ENCODE data around the gene ABCA7. TPM values are rescaled to one million over a fixed set of nuclear protein-coding genes. Genes with fewer than 3 reads are reported as not detected.

Gene ABCA7
- total RNA-seq, 1 donor from 2014 or later: 16.3 TPM

GRCh38 chr19:1049800-1050199, 9.9 kb downstream of the ABCA7 start:
- Mint-ChIP-seq H3K4me3 (ENCODE audit: unreplicated experiment) (no peak overlapping the region), H3K27ac (ENCODE audit: unreplicated experiment) (no peak overlapping the region), H3K27me3 (ENCODE audit: unreplicated experiment) (peaks cover 17% of the 10 kb centered on the region), H3K36me3 (ENCODE audit: low read depth, unreplicated experiment) (peaks cover 7% of the 10 kb centered on the region), H3K9me3 (ENCODE audit: unreplicated experiment) (no peaks in the 10 kb centered on the region), H3K4me1 (ENCODE audit: unreplicated experiment) (no peaks in the 10 kb centered on the region)
- TF ChIP-seq CTCF (IDR thresholded peaks at IDR 0.05; ENCODE audit: unreplicated experiment): no peak
- no peak for DNase-seq (ENCODE audit: low spot score)

DNA sequence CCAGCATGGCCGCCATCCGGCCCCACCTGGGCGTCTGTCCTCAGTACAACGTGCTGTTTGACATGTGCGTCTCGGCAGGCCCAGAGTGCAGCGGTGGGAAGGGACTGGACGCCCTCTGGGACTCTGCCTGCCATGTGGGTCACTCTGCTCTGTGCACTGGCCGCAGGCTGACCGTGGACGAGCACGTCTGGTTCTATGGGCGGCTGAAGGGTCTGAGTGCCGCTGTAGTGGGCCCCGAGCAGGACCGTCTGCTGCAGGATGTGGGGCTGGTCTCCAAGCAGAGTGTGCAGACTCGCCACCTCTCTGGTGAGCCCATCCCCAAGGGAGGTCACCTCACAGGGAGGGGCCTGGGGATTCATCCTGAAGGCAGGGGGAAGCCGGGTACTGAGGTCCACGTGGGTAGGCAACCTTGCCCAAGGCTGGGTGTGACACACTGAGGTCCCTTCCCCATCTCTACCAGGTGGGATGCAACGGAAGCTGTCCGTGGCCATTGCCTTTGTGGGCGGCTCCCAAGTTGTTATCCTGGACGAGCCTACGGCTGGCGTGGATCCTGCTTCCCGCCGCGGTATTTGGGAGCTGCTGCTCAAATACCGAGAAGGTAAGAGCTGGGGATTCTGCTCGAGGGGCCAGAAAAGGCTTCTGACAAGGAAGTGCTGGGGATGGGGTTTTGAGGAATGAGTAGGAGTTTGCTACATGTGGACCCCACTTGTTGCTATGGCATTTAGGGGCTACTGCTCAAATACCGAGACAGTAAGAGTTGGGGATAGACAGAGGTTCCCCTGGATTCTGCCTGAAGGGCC, 11.3 kb downstream of the ABCA7 start:
- Mint-ChIP-seq H3K9me3 (ENCODE audit: unreplicated experiment) (no peaks in the 10 kb centered on the region), H3K36me3 (ENCODE audit: low read depth, unreplicated experiment) (peaks cover 9% of the 10 kb centered on the region), H3K27ac (ENCODE audit: unreplicated experiment) (no peak overlapping the region), H3K4me1 (ENCODE audit: unreplicated experiment) (no peaks in the 10 kb centered on the region), H3K4me3 (ENCODE audit: unreplicated experiment) (no peak overlapping the region), H3K27me3 (ENCODE audit: unreplicated experiment) (peaks cover 16% of the 10 kb centered on the region)
- TF ChIP-seq CTCF (IDR thresholded peaks at IDR 0.05; ENCODE audit: unreplicated experiment): no peak
- no peak for DNase-seq (ENCODE audit: low spot score)

DNA sequence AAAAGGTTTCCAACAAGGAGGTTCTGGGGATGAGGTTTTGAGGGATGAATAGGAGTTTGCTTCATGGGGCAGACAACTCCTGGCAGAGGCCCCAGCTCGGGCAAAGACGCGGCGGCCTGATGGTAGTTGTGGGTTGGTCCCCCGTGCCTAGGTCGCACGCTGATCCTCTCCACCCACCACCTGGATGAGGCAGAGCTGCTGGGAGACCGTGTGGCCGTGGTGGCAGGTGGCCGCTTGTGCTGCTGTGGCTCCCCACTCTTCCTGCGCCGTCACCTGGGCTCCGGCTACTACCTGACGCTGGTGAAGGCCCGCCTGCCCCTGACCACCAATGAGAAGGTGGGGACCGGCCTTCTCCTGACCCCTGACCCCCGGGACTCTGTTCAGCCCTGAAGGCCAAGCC, 11.9 kb downstream of the ABCA7 start:
- TF ChIP-seq CTCF (IDR thresholded peaks at IDR 0.05; ENCODE audit: unreplicated experiment): no peak
- DNase-seq (ENCODE audit: low spot score): no peak
- Mint-ChIP-seq H3K9me3 (ENCODE audit: unreplicated experiment) (peaks cover 4% of the 10 kb centered on the region), H3K4me3 (ENCODE audit: unreplicated experiment) (no peak overlapping the region), H3K4me1 (ENCODE audit: unreplicated experiment) (no peaks in the 10 kb centered on the region), H3K36me3 (ENCODE audit: low read depth, unreplicated experiment) (peaks cover 15% of the 10 kb centered on the region), H3K27me3 (ENCODE audit: unreplicated experiment) (peaks cover 21% of the 10 kb centered on the region), H3K27ac (ENCODE audit: unreplicated experiment) (no peak overlapping the region)

GRCh38 chr19:1052349-1052975, 12.6 kb downstream of the ABCA7 start:
- Mint-ChIP-seq H3K36me3 (ENCODE audit: low read depth, unreplicated experiment) (peaks cover 20% of the 10 kb centered on the region), H3K9me3 (ENCODE audit: unreplicated experiment) (peaks cover 8% of the 10 kb centered on the region), H3K4me3 (ENCODE audit: unreplicated experiment) (no peak overlapping the region), H3K27me3 (ENCODE audit: unreplicated experiment) (peaks cover 21% of the 10 kb centered on the region), H3K27ac (ENCODE audit: unreplicated experiment) (no peak overlapping the region), H3K4me1 (ENCODE audit: unreplicated experiment) (no peaks in the 10 kb centered on the region)
- DNase-seq (ENCODE audit: low spot score): no peak
- no peak for TF ChIP-seq CTCF (IDR thresholded peaks at IDR 0.05; ENCODE audit: unreplicated experiment)

Measured in endothelial cell (in vitro differentiated cells).